Brain microvascular endothelial cell (primary cell): ENCODE measurements around the gene PSMG3.
A peak's percentile ranks its signal among the peaks of the same experiment; 100 is the strongest.

Experiments
- DNase-seq: peaks from one replicate; pipeline ENCODE4 v3.0.0-alpha.2; 2020
- H3K27ac ChIP-seq: fragments of 250-450 bp; sonication (Bioruptor Pico); 2 replicates; pipeline ENCODE4 v1.5.1; 2020; ENCODE audit warnings: mild to moderate bottlenecking, moderate library complexity
- H3K27me3 ChIP-seq: fragments of 250-450 bp; sonication (Bioruptor Pico); replicated peaks from 2 replicates; pipeline ENCODE4 v1.5.1; 2020; ENCODE audit warnings: mild to moderate bottlenecking
- H3K36me3 ChIP-seq: fragments of 250-450 bp; sonication (Bioruptor Pico); replicated peaks from 2 replicates; pipeline ENCODE4 v1.5.1; 2020; ENCODE audit warnings: mild to moderate bottlenecking
- H3K4me3 ChIP-seq: 2 replicates; pipeline ENCODE4 v1.5.1; 2011; ENCODE audit warnings: low read depth, mild to moderate bottlenecking, control low read depth, low read length, moderate library complexity
- in situ Hi-C: cut with HindIII; loops from 2 replicates; pipeline ENCODE4 v1.10.0; 2017; ENCODE audit warnings: low sequenced_read_pairs, low pct_ligation_motif_present
- TF ChIP-seq, protein P1 (sequence below): IDR thresholded peaks from 2 replicates; pipeline ENCODE4 v1.5.1; 2011; ENCODE audit warnings: low read depth, mild to moderate bottlenecking, moderate library complexity, low read length, control low read depth, inconsistent platforms; ENCODE audit errors: missing control alignments

PSMG3 gene

DNA sequence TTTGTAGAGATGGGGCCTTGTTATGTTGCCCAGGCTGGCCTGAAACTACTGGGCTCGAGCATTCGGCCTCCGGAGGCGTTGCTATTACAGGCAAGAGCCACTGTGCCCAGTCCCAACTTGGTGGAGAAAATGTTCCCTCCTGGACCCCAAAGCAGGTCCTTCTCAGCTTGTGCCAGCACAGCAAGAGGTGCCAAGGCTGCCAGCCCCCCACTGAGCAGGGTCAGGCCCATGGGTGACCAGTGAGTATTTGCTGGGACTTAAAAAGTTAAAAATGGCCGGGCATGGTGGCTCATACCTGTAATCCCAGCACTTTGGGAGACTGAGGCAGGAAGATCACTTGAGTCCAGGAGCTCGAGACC lies 34.8 kb downstream of the PSMG3 start:
- in situ Hi-C loops: no loop called here

DNA sequence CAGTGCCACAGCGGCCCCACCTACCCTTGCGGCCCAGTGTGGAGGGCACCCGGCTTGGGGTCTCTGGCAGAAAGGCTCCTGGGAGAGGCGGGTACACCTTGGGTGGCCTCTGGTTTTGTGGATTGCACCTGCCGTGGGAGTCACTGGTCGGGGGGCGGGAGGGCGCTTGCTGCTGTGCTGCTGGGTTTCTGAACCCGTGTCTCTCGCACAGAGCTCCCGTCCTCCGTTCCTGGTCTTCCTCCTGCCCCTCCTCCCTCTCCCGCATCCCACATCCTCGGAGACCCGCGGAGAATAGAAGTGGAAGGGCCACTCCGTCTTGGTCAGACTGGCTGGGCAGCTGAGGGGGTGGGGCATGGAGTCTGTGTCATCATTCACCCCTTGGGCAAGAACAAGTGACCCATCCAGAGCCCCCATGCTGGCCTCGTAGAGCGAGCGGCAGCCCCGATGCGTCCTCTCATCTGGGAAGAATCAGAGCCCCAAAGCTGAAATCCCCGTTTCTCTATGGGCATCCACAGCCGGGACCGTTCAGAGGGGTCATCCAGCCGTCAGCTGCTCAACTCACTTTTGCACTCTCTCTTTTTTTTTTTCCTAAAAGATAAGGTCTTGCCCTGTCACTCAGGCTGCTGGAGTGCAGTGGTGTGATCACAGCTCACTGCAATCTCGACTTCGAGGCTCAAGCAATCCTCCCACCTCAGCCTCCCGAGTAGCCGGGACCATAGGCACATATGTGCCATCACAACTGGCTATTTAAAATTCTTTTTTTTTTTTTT lies 35.3 kb downstream of the PSMG3 start:
- TF ChIP-seq, protein P1, sequence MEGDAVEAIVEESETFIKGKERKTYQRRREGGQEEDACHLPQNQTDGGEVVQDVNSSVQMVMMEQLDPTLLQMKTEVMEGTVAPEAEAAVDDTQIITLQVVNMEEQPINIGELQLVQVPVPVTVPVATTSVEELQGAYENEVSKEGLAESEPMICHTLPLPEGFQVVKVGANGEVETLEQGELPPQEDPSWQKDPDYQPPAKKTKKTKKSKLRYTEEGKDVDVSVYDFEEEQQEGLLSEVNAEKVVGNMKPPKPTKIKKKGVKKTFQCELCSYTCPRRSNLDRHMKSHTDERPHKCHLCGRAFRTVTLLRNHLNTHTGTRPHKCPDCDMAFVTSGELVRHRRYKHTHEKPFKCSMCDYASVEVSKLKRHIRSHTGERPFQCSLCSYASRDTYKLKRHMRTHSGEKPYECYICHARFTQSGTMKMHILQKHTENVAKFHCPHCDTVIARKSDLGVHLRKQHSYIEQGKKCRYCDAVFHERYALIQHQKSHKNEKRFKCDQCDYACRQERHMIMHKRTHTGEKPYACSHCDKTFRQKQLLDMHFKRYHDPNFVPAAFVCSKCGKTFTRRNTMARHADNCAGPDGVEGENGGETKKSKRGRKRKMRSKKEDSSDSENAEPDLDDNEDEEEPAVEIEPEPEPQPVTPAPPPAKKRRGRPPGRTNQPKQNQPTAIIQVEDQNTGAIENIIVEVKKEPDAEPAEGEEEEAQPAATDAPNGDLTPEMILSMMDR: no peak
- in situ Hi-C loops: no loop called here
- H3K27me3 ChIP-seq: no peaks in the 10 kb centered on the region
- DNase-seq: no peak
- peak overlapping the region; percentile 26 for H3K4me3 ChIP-seq
- H3K36me3 ChIP-seq: peaks cover 11% of the 10 kb centered on the region
- peak overlapping the region; percentile 90 for H3K27ac ChIP-seq

More for the DNA sequence above, 34.8 kb downstream of the PSMG3 start:
- Histone ChIP-seq H3K27ac (no peak overlapping the region), H3K36me3 (peaks cover 17% of the 10 kb centered on the region), H3K4me3 (no peak overlapping the region), H3K27me3 (no peaks in the 10 kb centered on the region)
- no peak for DNase-seq
- TF ChIP-seq, protein P1: no peak

GRCh38 chr7:1533547-1534329 lies 36.1 kb downstream of the PSMG3 start:
- H3K36me3 ChIP-seq: peaks cover 5% of the 10 kb centered on the region
- TF ChIP-seq, protein P1: no peak
- in situ Hi-C loops: no loop called here
- no peaks in the 10 kb centered on the region for H3K27me3 ChIP-seq
- DNase-seq: peak; percentile 92
- peak overlapping the region; percentile 90 for H3K27ac ChIP-seq
- H3K4me3 ChIP-seq: peak overlapping the region; percentile 74

- TF ChIP-seq, protein P1: no peak
- peak overlapping the region; percentile 90 for H3K27ac ChIP-seq
- in situ Hi-C loops: no loop called here
- H3K27me3 ChIP-seq: no peaks in the 10 kb centered on the region
- peak overlapping the region; percentile 74 for H3K4me3 ChIP-seq
- no peak for DNase-seq
- peaks cover 5% of the 10 kb centered on the region for H3K36me3 ChIP-seq
Measured at GRCh38 chr7:1533255-1533546, 36.6 kb downstream of the PSMG3 start.

- TF ChIP-seq, protein P1: no peak
- DNase-seq: peak; percentile 91
- Histone ChIP-seq H3K4me3 (peak overlapping the region; percentile 74), H3K27ac (peak overlapping the region; percentile 90), H3K27me3 (no peaks in the 10 kb centered on the region), H3K36me3 (peaks cover 5% of the 10 kb centered on the region)
- in situ Hi-C loops: no loop called here
Measured at GRCh38 chr7:1532456-1533254, 37.2 kb downstream of the PSMG3 start.
